Measurements from ENCODE around the gene PLEKHH3. TPM values are rescaled to one million over a fixed set of nuclear protein-coding genes. Genes with fewer than 3 reads are reported as not detected.
"Not testable (repeated sequence)": the region's sequence is repeated elsewhere in the genome, so short reads cannot be mapped to it uniquely, and the experiment has no call there.

PLEKHH3 gene
- total RNA-seq, 5 donors from 2014 or later (not counting 1 experiment from before 2014, with no cell fraction given): 0.13 to 2.5 (median 0.58) TPM

DNA sequence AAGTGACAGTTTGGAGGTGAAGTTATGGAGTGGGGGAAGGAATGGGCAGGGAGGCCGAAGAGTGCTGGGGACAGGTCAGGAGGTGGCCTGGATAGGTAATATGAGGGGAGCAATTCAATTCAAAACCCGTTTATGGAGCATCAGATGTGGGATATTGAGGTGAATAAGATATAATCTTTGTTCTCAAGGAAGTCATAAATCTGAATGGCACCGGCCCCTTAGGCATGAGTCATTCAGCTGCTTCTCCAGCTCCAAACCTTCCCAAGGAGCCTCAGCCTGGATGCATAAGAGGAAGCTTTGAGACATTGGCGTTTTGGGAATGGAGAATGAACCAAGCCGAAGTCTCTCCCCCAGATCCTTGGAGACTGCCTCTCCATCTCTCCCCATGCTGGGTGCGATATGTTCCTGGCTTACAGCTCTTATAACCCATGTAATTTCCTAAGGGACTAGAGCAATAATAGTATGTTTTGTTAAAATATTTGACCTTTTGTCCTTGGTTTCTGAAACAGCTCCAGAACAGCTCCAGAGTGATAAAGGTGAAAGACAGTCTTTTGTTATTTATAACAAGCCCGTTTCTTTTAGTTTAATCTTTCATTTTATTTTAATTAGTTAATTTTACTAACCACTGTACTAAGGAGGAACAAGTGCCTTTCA lies 16.0 kb downstream of the PLEKHH3 start:
- no peaks in the 10 kb centered on the region for H3K27me3 ChIP-seq (replicated peaks in 1 of 2; ENCODE audit: control insufficient read depth in 2 of 2, extremely low read depth in 1 of 2, insufficient read depth in 2 of 2, low read length in 1 of 2)
- no peaks in the 10 kb centered on the region for H3K9me3 ChIP-seq
- Mint-ChIP-seq H3K9me3 (no peaks in the 10 kb centered on the region), H3K4me1 (peaks cover 15 to 24% (median 16%) of the 10 kb centered on the region in 3 donors), H3K27ac (peak overlapping the region in 1 of 2 donors; percentile 4), H3K4me3 (peak overlapping the region; percentile 18 to 88 (median 36)), H3K27me3 (peaks cover 0 to 3% of the 10 kb centered on the region in 2 donors), H3K36me3 (peaks cover 11% of the 10 kb centered on the region)
- H3K36me3 ChIP-seq (ENCODE audit: control insufficient read depth in 2 of 2, extremely low read depth in 1 of 2, insufficient read depth in 1 of 2, low read length in 1 of 2): peaks cover 0 to 4% of the 10 kb centered on the region in 2 donors
- peaks cover 0 to 14% of the 10 kb centered on the region in 2 experiments for H3K4me1 ChIP-seq (ENCODE audit: control insufficient read depth in 1 of 2, extremely low read depth in 1 of 2, insufficient read depth in 2 of 2, low read length in 2 of 2)
- ATAC-seq (replicated peaks in 1 of 4): no peak
- CTCF ChIA-PET: interaction anchor here in 1 of 2 donors (0.6 kb wide), 1 partner anchor 404 kb away, joined by 5 read pairs; no protein-coding TSS in a partner anchor
- DNase-seq: no peak
- H3K27ac ChIP-seq (ENCODE audit: low read length): no peak overlapping the region
- H3K4me3 ChIP-seq (ENCODE audit: control insufficient read depth in 1 of 2, extremely low read depth in 1 of 2, low read length in 1 of 2): no peak overlapping the region
- POLR2A ChIA-PET: no interaction called here
- WGBS (ENCODE audit: insufficient coverage): 78% methylated on average over 1 of the region's 7 CpGs

GRCh38 chr17:42659932-42660274 lies 16.9 kb downstream of the PLEKHH3 start:
- H3K36me3 Mint-ChIP-seq; H3K9me3 Mint-ChIP-seq; CTCF ChIA-PET; H3K4me3 ChIP-seq (ENCODE audit: control insufficient read depth in 1 of 2, extremely low read depth in 1 of 2, low read length in 1 of 2); ATAC-seq (replicated peaks in 1 of 4); H3K27me3 Mint-ChIP-seq; POLR2A ChIA-PET; H3K27me3 ChIP-seq (replicated peaks in 1 of 2; ENCODE audit: control insufficient read depth in 2 of 2, extremely low read depth in 1 of 2, insufficient read depth in 2 of 2, low read length in 1 of 2); DNase-seq; H3K27ac Mint-ChIP-seq; H3K36me3 ChIP-seq (ENCODE audit: control insufficient read depth in 2 of 2, extremely low read depth in 1 of 2, insufficient read depth in 1 of 2, low read length in 1 of 2); H3K9me3 ChIP-seq; H3K27ac ChIP-seq (ENCODE audit: low read length): not testable (repeated sequence)
- WGBS (ENCODE audit: insufficient coverage): 100% methylated on average over 1 of the region's 14 CpGs
- Mint-ChIP-seq H3K4me3 (peak overlapping the region; percentile 36 to 88 (median 88)), H3K4me1 (peaks cover 16 to 24% (median 22%) of the 10 kb centered on the region in 3 donors)
- peaks cover 0 to 14% of the 10 kb centered on the region in 2 experiments for H3K4me1 ChIP-seq (ENCODE audit: control insufficient read depth in 1 of 2, extremely low read depth in 1 of 2, insufficient read depth in 2 of 2, low read length in 2 of 2)

DNA sequence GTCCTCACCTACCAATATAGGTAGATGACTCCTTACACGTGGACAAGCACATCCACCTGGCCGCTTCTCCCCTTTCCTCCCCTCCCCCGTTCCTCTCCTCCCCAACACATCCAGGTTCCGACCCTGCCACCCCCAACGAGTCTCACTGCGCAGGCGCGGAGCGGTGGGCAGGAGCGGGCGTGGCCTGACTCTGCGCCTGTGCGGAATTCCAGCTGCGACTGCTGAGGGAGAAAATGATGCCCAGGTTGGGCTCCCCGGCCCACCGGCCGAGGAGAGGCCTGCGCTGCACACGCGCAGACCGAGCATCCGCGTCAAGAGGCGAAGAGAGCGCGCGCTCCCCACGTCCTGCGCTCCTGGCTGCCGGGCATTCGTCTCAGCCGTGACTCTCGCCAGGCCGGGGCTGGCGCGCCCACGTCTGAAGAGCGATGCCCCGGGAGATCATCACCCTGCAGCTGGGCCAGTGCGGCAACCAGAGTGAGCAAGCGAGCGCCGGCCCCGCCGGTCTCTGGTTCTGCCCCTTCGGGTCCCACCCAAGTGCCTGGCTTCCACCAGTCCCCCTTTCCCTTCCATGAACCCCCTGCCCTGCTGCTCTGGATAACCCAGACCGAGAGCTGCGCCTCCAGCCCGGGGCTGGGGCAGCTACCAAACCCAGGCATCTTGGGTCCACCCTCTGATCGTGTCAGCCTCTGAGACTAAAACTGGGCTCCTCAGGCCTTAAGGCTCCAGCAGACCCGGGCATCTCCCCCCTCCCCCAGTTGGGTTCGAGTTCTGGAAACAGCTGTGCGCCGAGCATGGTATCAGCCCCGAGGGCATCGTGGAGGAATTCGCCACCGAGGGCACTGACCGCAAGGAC lies 17.5 kb downstream of the PLEKHH3 start, which contains the start of gene TUBG2:
TUBG2 (plus strand) TSS at position 206 of the 853 bp plus-strand sequence; CDS start at position 426, 220 bp downstream.
- Mint-ChIP-seq H3K4me3 (peak within 1 kb of the TSS; percentile 87 to 88 (median 88)), H3K27me3 (peaks cover 4 to 5% of the 10 kb centered on the region in 2 donors), H3K36me3 (peaks cover 3% of the 10 kb centered on the region), H3K9me3 (no peaks in the 10 kb centered on the region), H3K27ac (peak within 1 kb of the TSS; percentile 42 to 76), H3K4me1 (peaks cover 16 to 24% (median 22%) of the 10 kb centered on the region in 3 donors)
- Histone ChIP-seq H3K27ac (ENCODE audit: low read length) (peak within 1 kb of the TSS; percentile 41), H3K27me3 (replicated peaks in 1 of 2; ENCODE audit: control insufficient read depth in 2 of 2, extremely low read depth in 1 of 2, insufficient read depth in 2 of 2, low read length in 1 of 2) (peaks cover 0 to 6% of the 10 kb centered on the region in 2 experiments), H3K9me3 (no peaks in the 10 kb centered on the region), H3K4me3 (ENCODE audit: control insufficient read depth in 1 of 2, extremely low read depth in 1 of 2, low read length in 1 of 2) (peak within 1 kb of the TSS; percentile 75 to 78), H3K36me3 (ENCODE audit: control insufficient read depth in 2 of 2, extremely low read depth in 1 of 2, insufficient read depth in 1 of 2, low read length in 1 of 2) (no peaks in the 10 kb centered on the region), H3K4me1 (ENCODE audit: control insufficient read depth in 1 of 2, extremely low read depth in 1 of 2, insufficient read depth in 2 of 2, low read length in 2 of 2) (peaks cover 0 to 14% of the 10 kb centered on the region in 2 experiments)
- DNase-seq (peak in 24 of 35 experiments; percentile 27 to 76 (median 48)), ATAC-seq (replicated peaks in 1 of 4) (peak; percentile 78 to 90 (median 86))
- ChIA-PET POLR2A (no interaction called here), CTCF (interaction anchor here in 1 of 2 donors (0.5 kb wide), 1 partner anchor 59 kb away, joined by 3 read pairs; no protein-coding TSS in a partner anchor)
- WGBS (ENCODE audit: insufficient coverage): 4% methylated on average over 49 of the region's 59 CpGs

DNA sequence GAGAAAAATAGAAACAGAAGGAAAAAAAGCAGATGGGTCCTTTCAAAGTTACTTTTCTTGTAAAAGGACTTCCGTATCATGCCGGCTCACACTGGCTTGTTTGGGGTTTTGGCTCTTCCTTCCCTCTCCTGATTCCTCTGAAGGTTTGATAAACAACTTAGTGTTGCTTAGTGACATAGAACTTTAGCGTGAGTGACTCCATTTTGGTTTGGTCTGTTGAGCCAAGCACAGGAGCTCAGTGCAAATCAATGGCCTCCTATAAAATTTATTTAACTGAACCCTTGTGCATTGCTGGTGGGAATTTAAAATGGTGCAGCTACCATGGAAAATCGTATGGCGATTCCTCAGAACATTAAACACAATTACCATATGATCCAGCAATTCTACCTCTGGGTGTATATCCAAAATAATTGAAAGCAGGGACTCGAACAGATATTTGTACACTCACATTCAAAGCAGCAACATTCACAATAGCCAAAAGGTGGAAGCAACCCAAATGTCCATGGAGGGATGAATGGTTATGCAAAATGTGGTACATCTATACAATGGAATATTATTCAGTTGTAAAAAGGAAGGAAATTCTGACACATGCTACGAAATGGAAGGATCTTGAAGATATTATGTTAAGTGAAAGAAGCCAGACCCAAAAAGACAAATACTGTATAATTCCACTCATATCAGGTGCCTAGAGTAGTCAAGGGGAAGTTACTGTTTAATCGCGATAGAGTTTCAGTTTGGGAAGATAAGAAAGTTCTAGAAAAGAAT lies 18.8 kb downstream of the PLEKHH3 start:
- peaks cover 16 to 27% (median 22%) of the 10 kb centered on the region in 3 donors for H3K4me1 Mint-ChIP-seq
- Histone ChIP-seq H3K4me1 (ENCODE audit: control insufficient read depth in 1 of 2, extremely low read depth in 1 of 2, insufficient read depth in 2 of 2, low read length in 2 of 2) (peaks cover 0 to 20% of the 10 kb centered on the region in 2 experiments), H3K9me3 (no peaks in the 10 kb centered on the region), H3K27me3 (replicated peaks in 1 of 2; ENCODE audit: control insufficient read depth in 2 of 2, extremely low read depth in 1 of 2, insufficient read depth in 2 of 2, low read length in 1 of 2) (peaks cover 0 to 19% of the 10 kb centered on the region in 2 experiments), H3K36me3 (ENCODE audit: control insufficient read depth in 2 of 2, extremely low read depth in 1 of 2, insufficient read depth in 1 of 2, low read length in 1 of 2) (no peaks in the 10 kb centered on the region), H3K27ac (ENCODE audit: low read length) (no peak overlapping the region), H3K4me3 (ENCODE audit: control insufficient read depth in 1 of 2, extremely low read depth in 1 of 2, low read length in 1 of 2) (no peak overlapping the region)
- no peaks in the 10 kb centered on the region for H3K36me3 Mint-ChIP-seq
- peak overlapping the region in 1 of 2 donors; percentile 12 for H3K27ac Mint-ChIP-seq
- DNase-seq (no peak), ATAC-seq (replicated peaks in 1 of 4) (no peak)
- H3K27me3 Mint-ChIP-seq: peaks cover 8 to 14% of the 10 kb centered on the region in 2 donors
- POLR2A ChIA-PET: no interaction called here
- H3K4me3 Mint-ChIP-seq: peak overlapping the region; percentile 87 to 88 (median 88)
- WGBS (ENCODE audit: insufficient coverage): 75% methylated on average over 2 of the region's 9 CpGs
- CTCF ChIA-PET: interaction anchor here in 1 of 2 donors (0.7 kb wide), 1 partner anchor 122 kb away, joined by 3 read pairs; the partner anchor contains the start of gene NAGLU
- no peaks in the 10 kb centered on the region for H3K9me3 Mint-ChIP-seq

DNA sequence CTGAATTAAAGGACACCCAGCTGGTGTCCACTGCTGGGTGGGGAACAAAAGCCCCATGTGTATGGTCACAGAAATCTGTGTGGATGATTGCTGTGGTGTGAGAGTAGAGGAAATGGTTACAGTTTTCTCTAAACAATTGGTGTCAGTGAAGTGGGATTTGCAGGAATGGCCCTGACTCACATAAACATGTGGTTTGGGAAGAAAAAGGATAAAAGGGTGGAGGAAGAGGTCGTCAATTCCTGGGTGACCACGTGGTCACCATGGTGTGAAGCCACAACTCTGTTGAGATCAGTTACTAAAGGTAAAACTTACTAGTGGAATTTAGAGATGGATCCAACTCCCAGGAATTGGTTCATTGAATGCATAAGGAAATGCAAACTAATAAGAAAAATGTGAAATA lies 21.3 kb downstream of the PLEKHH3 start:
- no peaks in the 10 kb centered on the region for H3K9me3 ChIP-seq
- no peak overlapping the region for H3K27ac Mint-ChIP-seq
- H3K27me3 Mint-ChIP-seq: peaks cover 12 to 16% of the 10 kb centered on the region in 2 donors
- DNase-seq (no peak), ATAC-seq (replicated peaks in 1 of 4) (no peak)
- H3K4me1 Mint-ChIP-seq: peaks cover 16 to 25% (median 20%) of the 10 kb centered on the region in 3 donors
- no peak overlapping the region for H3K27ac ChIP-seq (ENCODE audit: low read length)
- 55% methylated on average over 2 of the region's 2 CpGs for WGBS (ENCODE audit: insufficient coverage)
- no peak overlapping the region for H3K4me3 ChIP-seq (ENCODE audit: control insufficient read depth in 1 of 2, extremely low read depth in 1 of 2, low read length in 1 of 2)
- no peaks in the 10 kb centered on the region for H3K36me3 ChIP-seq (ENCODE audit: control insufficient read depth in 2 of 2, extremely low read depth in 1 of 2, insufficient read depth in 1 of 2, low read length in 1 of 2)
- peaks cover 2 to 26% of the 10 kb centered on the region in 2 experiments for H3K27me3 ChIP-seq (replicated peaks in 1 of 2; ENCODE audit: control insufficient read depth in 2 of 2, extremely low read depth in 1 of 2, insufficient read depth in 2 of 2, low read length in 1 of 2)
- H3K4me3 Mint-ChIP-seq: no peak overlapping the region
- CTCF ChIA-PET: no interaction called here
- no peaks in the 10 kb centered on the region for H3K9me3 Mint-ChIP-seq
- no peaks in the 10 kb centered on the region for H3K36me3 Mint-ChIP-seq
- POLR2A ChIA-PET: no interaction called here
- H3K4me1 ChIP-seq (ENCODE audit: control insufficient read depth in 1 of 2, extremely low read depth in 1 of 2, insufficient read depth in 2 of 2, low read length in 2 of 2): peaks cover 0 to 20% of the 10 kb centered on the region in 2 experiments

Data from T-cell (primary cell).